HepG2 (cell line): ENCODE data around the gene WNT3. TPM values are rescaled to one million over a fixed set of nuclear protein-coding genes. Genes with fewer than 3 reads are reported as not detected.

Source experiments
- ATAC-seq: fragments of 200-7000 bp; cut with Tn5 transposase; 3 replicates; pipeline ENCODE4 v1.9.1; 2020; ENCODE audit warnings: mild to moderate bottlenecking, moderate library complexity
- BruUV-seq: library from RNA; stranded (reverse); fragments of 400-500 nt; replicated peaks from 2 replicates; lab custom pipeline; 2021; lab: Mats Ljungman, UMichigan
- CTCF ChIA-PET: fragments of 300-600 bp; formaldehyde crosslinking; extraction: SDS; loops from one replicate; lab custom pipeline; 2021; ENCODE audit warnings: low total read pairs, inconsistent platforms, low intra/inter-chr PET ratio; lab: Yijun Ruan, JAX
- POLR2A ChIA-PET: fragments of 350-600 bp; sonication (Branson Sonifier 250); formaldehyde crosslinking; loops from one replicate; lab custom pipeline; 2020; ENCODE audit warnings: antibody characterized with exemption, inconsistent platforms; lab: Yijun Ruan, JAX
- DNase-seq: peaks from one replicate; pipeline ENCODE4 v3.0.0-alpha.2; 2015; ENCODE audit warnings: low spot score
- FAIRE-seq: peaks from 3 replicates; lab custom pipeline; 2011; peaks lifted over from hg19 to GRCh38; lab: Jason Lieb, UNC
- H2AFZ ChIP-seq: one replicate; pipeline ENCODE4 v1.6.1; 2011; ENCODE audit warnings: low read length, inconsistent platforms
- H3K27ac ChIP-seq: fragments of 300-600 bp; 3 replicates; pipeline ENCODE4 v1.8.0; 2011; ENCODE audit warnings: mixed run types, mild to moderate bottlenecking, mixed read lengths, low read length, inconsistent platforms; ENCODE audit not compliant: insufficient read depth; ENCODE audit errors: extremely low read length
- H3K27me3 ChIP-seq, 2 experiments: fragments of 200-600 bp in 1 of 2; 2 replicates in 1 of 2; 3 replicates in 1 of 2; pipeline versions ENCODE4 v1.6.0 to v1.8.0; 2011; ENCODE audit warnings: low read length in 2 of 2, mild to moderate bottlenecking in 2 of 2, moderate library complexity in 2 of 2, inconsistent platforms in 1 of 2; ENCODE audit not compliant: insufficient read depth in 2 of 2, control insufficient read depth in 1 of 2
- H3K36me3 ChIP-seq, 2 experiments: fragments of 200-600 bp in 1 of 2; replicated peaks in 1 of 2; 2 replicates in 1 of 2; 3 replicates in 1 of 2; pipeline versions ENCODE4 v1.5.1 to v1.8.0; 2011; ENCODE audit warnings: low read length in 2 of 2, inconsistent platforms in 1 of 2; ENCODE audit not compliant: insufficient read depth in 2 of 2, control insufficient read depth in 1 of 2
- H3K4me1 ChIP-seq: 2 replicates; pipeline ENCODE4 v1.5.1; 2012; ENCODE audit warnings: low read length, inconsistent platforms; ENCODE audit not compliant: insufficient read depth
- H3K4me2 ChIP-seq: 2 replicates; pipeline ENCODE4 v1.6.0; 2011; ENCODE audit warnings: low read depth, low read length, inconsistent platforms
- H3K4me3 ChIP-seq, 3 experiments: fragments of 200-600 bp in 1 of 3; sonication (generic), shearing (Covaris generic) in 1 of 3; replicated peaks in 1 of 3; 2 replicates each; pipeline ENCODE4 v1.5.1; 2011 to 2016; ENCODE audit warnings: low read length in 3 of 3, inconsistent platforms in 2 of 3, low read depth in 2 of 3, mild to moderate bottlenecking in 2 of 3, control low read depth in 1 of 3, mixed read lengths in 1 of 3; ENCODE audit not compliant: insufficient read depth in 1 of 3
- H3K79me2 ChIP-seq: one replicate; pipeline ENCODE4 v1.6.1; 2011; ENCODE audit warnings: low read length, inconsistent platforms; ENCODE audit not compliant: insufficient read depth
- H3K9ac ChIP-seq: 2 replicates; pipeline ENCODE4 v1.6.0; 2011; ENCODE audit warnings: mild to moderate bottlenecking, low read depth, low read length, inconsistent platforms; ENCODE audit not compliant: insufficient read depth
- H3K9me3 ChIP-seq: 2 replicates; pipeline ENCODE4 v1.5.1; 2012; ENCODE audit warnings: mild to moderate bottlenecking, low read length
- H4K20me1 ChIP-seq: 2 replicates; pipeline ENCODE4 v1.6.0; 2011; ENCODE audit warnings: inconsistent platforms, mild to moderate bottlenecking, low read length, moderate library complexity; ENCODE audit not compliant: insufficient read depth
- CTCF ChIP-seq: sonication (generic); formaldehyde crosslinking; IDR thresholded peaks from 2 replicates; pipeline ENCODE4 v1.5.0; 2020; ENCODE audit warnings: mild to moderate bottlenecking, missing genetic modification reagents, moderate library complexity
- KIAA2018 ChIP-seq: sonication (generic); formaldehyde crosslinking; IDR thresholded peaks from 2 replicates; pipeline ENCODE4 v1.5.0; 2020; ENCODE audit warnings: mild to moderate bottlenecking, missing genetic modification reagents, borderline replicate concordance
- TFAP4 ChIP-seq: sonication (generic); IDR thresholded peaks from 2 replicates; pipeline ENCODE4 v1.6.1; 2016; ENCODE audit warnings: low read depth, borderline replicate concordance
- TFDP1 ChIP-seq: IDR thresholded peaks from 2 replicates; pipeline ENCODE4 v1.6.1; 2016; ENCODE audit warnings: missing compliant biosample characterization, missing genetic modification reagents, borderline replicate concordance
- ZEB1 ChIP-seq: IDR thresholded peaks from 2 replicates; pipeline ENCODE4 v1.6.1; 2012; ENCODE audit warnings: mild to moderate bottlenecking, low read depth, inconsistent platforms; ENCODE audit not compliant: insufficient replicate concordance
- ZNF879 ChIP-seq: sonication (generic); formaldehyde crosslinking; IDR thresholded peaks from 2 replicates; pipeline ENCODE4 v1.8.1; 2023; ENCODE audit warnings: missing genetic modification reagents
- WGBS: methylation state at CpG from one replicate; pipeline ENCODE4 v1.1.6; 2017; ENCODE audit warnings: low lambda C conversion rate; 5-methylcytosine and 5-hydroxymethylcytosine counted together
- in situ Hi-C: cut with HindIII; loops from 2 replicates; pipeline ENCODE4 v1.10.0; 2017; ENCODE audit warnings: low pct_unique_long_range_greater_than_20kb; ENCODE audit not compliant: extremely low pct_ligation_motif_present
- intact Hi-C: fragments of 100-400 bp; cut with micrococcal nuclease; formaldehyde crosslinking; loops from one replicate; pipeline ENCODE4 v1.10.0; 2022; ENCODE audit not compliant: unreplicated experiment
- polyA plus RNA-seq, 8 experiments: library from polyadenylated mRNA; depleted of rRNA in 3 of 8; stranded (reverse) in 7 of 8; unstranded in 1 of 8; fragments of >200 nt; fragmentation: Illumina TruSeq in 4 of 8; extraction: Trizol in 4 of 8; gene quantifications; 2 replicates each; pipeline versions ENCODE4 v1.2.1 to v1.2.3, GENCODE V29; 2011 to 2016; ENCODE audit warnings: low read depth in 4 of 8, missing spikeins in 1 of 8, mixed read lengths in 1 of 8; ENCODE audit not compliant: insufficient read depth in 1 of 8
- total RNA-seq, 5 experiments: library from RNA; depleted of rRNA; stranded (reverse); fragments of >200 nt; fragmentation: Illumina TruSeq; extraction: Trizol; gene quantifications; 2 replicates each; pipeline ENCODE4 v1.2.3, GENCODE V29; 2016; ENCODE audit warnings: low read depth in 1 of 5

Gene WNT3
- total and polyA plus RNA-seq, 2 of the 13 experiments (the other 11 are each of a cell fraction or from before 2014, with no cell fraction given), result 8.5 to 10.3 TPM

- Histone ChIP-seq H2AFZ (no peak within 1 kb of the TSS), H3K4me1 (peaks cover 40% of the 10 kb centered on the region), H3K4me3 (peak within 1 kb of the TSS; percentile 52 to 76 (median 59)), H3K79me2 (no peaks in the 10 kb centered on the region), H3K36me3 (no peaks in the 10 kb centered on the region), H3K4me2 (peak within 1 kb of the TSS; percentile 93), H3K27ac (no peak within 1 kb of the TSS), H3K27me3 (peaks cover 2 to 36% of the 10 kb centered on the region in 2 experiments; a peak in 3 of 5 replicates), H3K9ac (peak within 1 kb of the TSS; percentile 33; the same call in 1 of the 2 replicates), H4K20me1 (no peaks in the 10 kb centered on the region), H3K9me3 (no peaks in the 10 kb centered on the region)
- in situ Hi-C loops, result loop anchor here (5.0 kb wide), 1 partner anchor 91 kb away; no protein-coding TSS in a partner anchor
- ChIA-PET POLR2A (no interaction called here), CTCF (interaction anchor here (1.0 kb wide), 1 partner anchor 25 kb away, joined by 3 read pairs; no protein-coding TSS in a partner anchor)
- BruUV-seq, result no TSS peak
- FAIRE-seq (no peak), ATAC-seq (peak; percentile 79), DNase-seq (peak; percentile 48)
- WGBS, result 4% methylated on average over 38 of the region's 75 CpGs
- intact Hi-C loops, result no loop called here
- TF ChIP-seq TFAP4 (no peak; the same call in 1 of the 2 replicates), ZEB1 (peak; percentile 96), ZNF879 (CRISPR knock-in tag) (no peak), CTCF (CRISPR knock-in tag) (peak; percentile 63), TFDP1 (CRISPR knock-in tag) (peak; percentile 35; the same call in 1 of the 2 replicates), KIAA2018 (CRISPR knock-in tag) (no peak)
Observed at GRCh38 chr17:46851029-46851741, 32.7 kb upstream of the WNT3 start, which contains the start of gene WNT9B. TSS of gene WNT9B (plus strand) at chr17:46851583. CDS start at chr17:46851639, 56 bp downstream.
